ENCODE results near the gene CRTC2.
"Not testable (repeated sequence)": the region's sequence is repeated elsewhere in the genome, so short reads cannot be mapped to it uniquely, and the experiment has no call there.

Gene CRTC2, protein sequence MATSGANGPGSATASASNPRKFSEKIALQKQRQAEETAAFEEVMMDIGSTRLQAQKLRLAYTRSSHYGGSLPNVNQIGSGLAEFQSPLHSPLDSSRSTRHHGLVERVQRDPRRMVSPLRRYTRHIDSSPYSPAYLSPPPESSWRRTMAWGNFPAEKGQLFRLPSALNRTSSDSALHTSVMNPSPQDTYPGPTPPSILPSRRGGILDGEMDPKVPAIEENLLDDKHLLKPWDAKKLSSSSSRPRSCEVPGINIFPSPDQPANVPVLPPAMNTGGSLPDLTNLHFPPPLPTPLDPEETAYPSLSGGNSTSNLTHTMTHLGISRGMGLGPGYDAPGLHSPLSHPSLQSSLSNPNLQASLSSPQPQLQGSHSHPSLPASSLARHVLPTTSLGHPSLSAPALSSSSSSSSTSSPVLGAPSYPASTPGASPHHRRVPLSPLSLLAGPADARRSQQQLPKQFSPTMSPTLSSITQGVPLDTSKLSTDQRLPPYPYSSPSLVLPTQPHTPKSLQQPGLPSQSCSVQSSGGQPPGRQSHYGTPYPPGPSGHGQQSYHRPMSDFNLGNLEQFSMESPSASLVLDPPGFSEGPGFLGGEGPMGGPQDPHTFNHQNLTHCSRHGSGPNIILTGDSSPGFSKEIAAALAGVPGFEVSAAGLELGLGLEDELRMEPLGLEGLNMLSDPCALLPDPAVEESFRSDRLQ

DNA sequence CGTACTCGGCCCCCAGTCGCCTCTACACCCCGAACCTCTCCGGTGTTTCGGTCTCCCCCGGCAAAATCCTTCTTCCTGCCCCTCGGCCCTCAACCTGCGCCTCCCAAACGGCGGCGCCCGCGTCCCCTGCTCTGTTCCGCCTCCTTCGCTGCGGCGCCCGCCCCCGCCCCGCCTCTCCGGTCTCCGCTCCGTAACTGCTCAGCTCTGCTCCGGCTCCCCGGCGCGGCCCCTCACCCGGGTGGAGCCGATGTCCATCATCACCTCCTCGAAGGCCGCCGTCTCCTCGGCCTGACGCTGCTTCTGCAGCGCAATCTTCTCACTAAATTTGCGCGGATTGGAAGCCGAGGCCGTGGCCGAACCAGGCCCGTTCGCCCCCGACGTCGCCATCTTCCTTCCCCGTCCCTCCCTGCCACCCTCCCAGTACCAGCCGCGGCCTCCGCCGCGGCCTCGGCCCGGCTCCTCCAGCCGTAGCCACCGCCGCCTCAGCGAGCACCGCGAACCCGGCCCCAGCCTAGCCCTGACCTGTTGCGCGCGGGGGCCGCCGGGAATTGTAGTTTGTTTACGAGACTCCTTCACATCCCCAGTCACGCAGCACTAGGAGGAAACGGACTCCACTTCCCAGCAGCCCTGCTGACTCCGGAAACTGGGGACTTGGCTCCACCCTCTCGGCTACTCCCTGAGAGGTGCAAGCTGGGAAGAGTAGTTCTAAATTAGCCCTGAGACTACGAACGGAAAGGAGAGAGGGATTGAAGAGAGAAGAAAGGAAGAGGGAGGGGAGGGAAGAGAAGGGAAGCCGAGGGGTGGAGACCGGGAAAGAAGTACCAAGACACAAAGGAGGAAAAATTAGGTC, at the start of gene CRTC2:
TSS of gene CRTC2 (minus strand) at position 502 of the 850 bp plus-strand sequence. CDS start at position 387, 115 bp downstream.
- Histone ChIP-seq H3K4me2 (peak within 1 kb of the TSS; percentile 70), H3K9ac (peak within 1 kb of the TSS; percentile 55), H2AFZ (ENCODE audit: low read depth) (peak within 1 kb of the TSS; percentile 76), H3K79me2 (ENCODE audit: insufficient read depth, low read depth) (peaks cover 56% of the 10 kb centered on the region), H3K27me3 (ENCODE audit: insufficient read depth, low read depth) (no peaks in the 10 kb centered on the region), H4K20me1 (ENCODE audit: insufficient read depth) (0 out of 2 replicates have a peak, but pooled peaks cover 7% of the 10 kb centered on the region), H3K36me3 (ENCODE audit: insufficient read depth) (no peaks in the 10 kb centered on the region), H3K27ac (peak within 1 kb of the TSS; percentile 38), H3K4me1 (ENCODE audit: low read depth, poor library complexity, severe bottlenecking) (peaks cover 41% of the 10 kb centered on the region), H3K4me3 (IDR thresholded peaks at IDR 0.05; ENCODE audit: insufficient read depth, low read depth, low read length) (peak within 1 kb of the TSS; percentile 99)
- TF ChIP-seq, protein P1, sequence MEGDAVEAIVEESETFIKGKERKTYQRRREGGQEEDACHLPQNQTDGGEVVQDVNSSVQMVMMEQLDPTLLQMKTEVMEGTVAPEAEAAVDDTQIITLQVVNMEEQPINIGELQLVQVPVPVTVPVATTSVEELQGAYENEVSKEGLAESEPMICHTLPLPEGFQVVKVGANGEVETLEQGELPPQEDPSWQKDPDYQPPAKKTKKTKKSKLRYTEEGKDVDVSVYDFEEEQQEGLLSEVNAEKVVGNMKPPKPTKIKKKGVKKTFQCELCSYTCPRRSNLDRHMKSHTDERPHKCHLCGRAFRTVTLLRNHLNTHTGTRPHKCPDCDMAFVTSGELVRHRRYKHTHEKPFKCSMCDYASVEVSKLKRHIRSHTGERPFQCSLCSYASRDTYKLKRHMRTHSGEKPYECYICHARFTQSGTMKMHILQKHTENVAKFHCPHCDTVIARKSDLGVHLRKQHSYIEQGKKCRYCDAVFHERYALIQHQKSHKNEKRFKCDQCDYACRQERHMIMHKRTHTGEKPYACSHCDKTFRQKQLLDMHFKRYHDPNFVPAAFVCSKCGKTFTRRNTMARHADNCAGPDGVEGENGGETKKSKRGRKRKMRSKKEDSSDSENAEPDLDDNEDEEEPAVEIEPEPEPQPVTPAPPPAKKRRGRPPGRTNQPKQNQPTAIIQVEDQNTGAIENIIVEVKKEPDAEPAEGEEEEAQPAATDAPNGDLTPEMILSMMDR (conservative IDR thresholded peaks at IDR 0.05; ENCODE audit: low read depth, low read length) = no peak

DNA sequence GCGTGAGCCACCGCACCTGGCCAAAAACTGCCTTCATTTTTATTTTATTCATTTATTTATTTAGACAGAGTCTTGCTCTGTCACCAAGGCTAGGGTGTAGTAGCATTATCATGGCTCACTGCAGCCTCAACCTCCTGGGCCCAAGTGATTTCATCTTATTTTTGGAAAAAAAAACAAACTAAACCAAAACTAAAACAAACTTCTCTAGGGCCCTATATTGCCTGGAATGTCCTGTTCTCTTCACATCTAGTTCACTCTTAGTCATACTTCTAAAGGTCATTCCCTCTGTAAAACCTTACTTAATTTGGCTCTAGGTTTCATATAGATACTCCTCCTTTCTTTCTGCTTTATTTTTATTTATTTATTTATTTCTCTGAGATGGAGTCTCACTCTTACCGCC, 47.7 kb upstream of the CRTC2 start:
- Histone ChIP-seq H3K4me3 (IDR thresholded peaks at IDR 0.05; ENCODE audit: insufficient read depth, low read depth, low read length) (no peak overlapping the region), H3K36me3 (ENCODE audit: insufficient read depth) (no peaks in the 10 kb centered on the region), H3K27ac (no peak overlapping the region), H3K4me2 (no peak overlapping the region), H3K27me3 (ENCODE audit: insufficient read depth, low read depth) (no peaks in the 10 kb centered on the region), H4K20me1 (ENCODE audit: insufficient read depth) (no peaks in the 10 kb centered on the region), H3K4me1 (ENCODE audit: low read depth, poor library complexity, severe bottlenecking) (no peaks in the 10 kb centered on the region), H2AFZ (ENCODE audit: low read depth) (no peak overlapping the region), H3K79me2 (ENCODE audit: insufficient read depth, low read depth) (no peaks in the 10 kb centered on the region), H3K9ac (no peak overlapping the region)
- TF ChIP-seq, protein P1 (conservative IDR thresholded peaks at IDR 0.05; ENCODE audit: low read depth, low read length) = no peak

DNA sequence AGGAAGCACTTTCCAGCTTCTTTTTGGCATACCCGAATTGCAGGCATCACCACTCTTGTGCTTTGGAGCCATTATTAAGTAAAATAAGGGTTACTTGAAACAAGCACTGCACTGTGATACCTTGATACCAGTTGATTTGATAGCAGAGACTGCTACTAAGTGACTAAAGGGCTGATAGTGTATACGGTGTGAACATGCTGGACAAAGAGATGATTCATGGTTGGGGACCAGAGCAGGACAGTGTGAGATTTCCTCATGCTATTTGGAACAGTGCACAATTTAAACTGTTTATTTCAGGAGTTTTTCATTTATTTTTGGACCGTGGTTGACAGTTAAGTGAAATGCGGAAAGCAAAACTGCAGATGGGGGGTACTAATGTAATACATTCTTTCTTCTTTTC, 42.0 kb upstream of the CRTC2 start:
- no peaks in the 10 kb centered on the region for H3K36me3 ChIP-seq (ENCODE audit: insufficient read depth)

DNA sequence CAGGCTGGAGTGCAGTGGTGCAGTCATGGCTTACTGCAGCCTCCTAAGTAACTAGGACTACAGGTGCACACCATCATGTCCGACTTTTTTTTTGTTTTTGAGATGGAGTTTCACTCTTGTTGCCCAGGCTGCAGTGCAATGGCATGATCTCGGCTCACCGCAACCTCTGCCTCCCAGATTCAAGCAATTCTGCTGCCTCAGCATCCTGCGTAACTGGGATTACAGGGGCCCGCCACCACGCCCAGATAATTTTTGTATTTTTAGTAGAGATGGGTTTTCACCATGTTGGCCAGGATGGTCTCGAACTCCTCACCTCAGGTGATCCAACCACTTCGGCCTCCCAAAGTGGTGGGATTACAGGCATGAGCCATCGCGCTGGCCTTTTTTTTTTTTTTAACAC, 38.5 kb upstream of the CRTC2 start:
- not testable (repeated sequence) for H3K27ac ChIP-seq; H4K20me1 ChIP-seq (ENCODE audit: insufficient read depth); H3K4me2 ChIP-seq; H2AFZ ChIP-seq (ENCODE audit: low read depth); H3K27me3 ChIP-seq (ENCODE audit: insufficient read depth, low read depth); H3K9ac ChIP-seq; H3K4me3 ChIP-seq (IDR thresholded peaks at IDR 0.05; ENCODE audit: insufficient read depth, low read depth, low read length)
- Histone ChIP-seq H3K36me3 (ENCODE audit: insufficient read depth) (peaks cover 11% of the 10 kb centered on the region; the same call in 1 of the 2 replicates), H3K79me2 (ENCODE audit: insufficient read depth, low read depth) (peaks cover 11% of the 10 kb centered on the region), H3K4me1 (ENCODE audit: low read depth, poor library complexity, severe bottlenecking) (peaks cover 21% of the 10 kb centered on the region)

More for the DNA sequence above, 42.0 kb upstream of the CRTC2 start:
- Histone ChIP-seq H3K4me3 (IDR thresholded peaks at IDR 0.05; ENCODE audit: insufficient read depth, low read depth, low read length) (no peak overlapping the region), H3K4me1 (ENCODE audit: low read depth, poor library complexity, severe bottlenecking) (peaks cover 7% of the 10 kb centered on the region), H3K27ac (no peak overlapping the region), H3K9ac (no peak overlapping the region), H4K20me1 (ENCODE audit: insufficient read depth) (no peaks in the 10 kb centered on the region), H3K79me2 (ENCODE audit: insufficient read depth, low read depth) (no peaks in the 10 kb centered on the region), H3K4me2 (no peak overlapping the region), H3K27me3 (ENCODE audit: insufficient read depth, low read depth) (no peaks in the 10 kb centered on the region), H2AFZ (ENCODE audit: low read depth) (no peak overlapping the region)
- TF ChIP-seq, protein P1 (conservative IDR thresholded peaks at IDR 0.05; ENCODE audit: low read depth, low read length) = no peak
